ENCODE results near the gene PRPF6. TPM values are rescaled to one million over a fixed set of nuclear protein-coding genes. Genes with fewer than 3 reads are reported as not detected.

Gene PRPF6
- total and polyA plus RNA-seq, 2 donors (not counting 3 experiments of a cell fraction or from before 2014, with no cell fraction given), result 35.3 to 67.4 TPM

DNA sequence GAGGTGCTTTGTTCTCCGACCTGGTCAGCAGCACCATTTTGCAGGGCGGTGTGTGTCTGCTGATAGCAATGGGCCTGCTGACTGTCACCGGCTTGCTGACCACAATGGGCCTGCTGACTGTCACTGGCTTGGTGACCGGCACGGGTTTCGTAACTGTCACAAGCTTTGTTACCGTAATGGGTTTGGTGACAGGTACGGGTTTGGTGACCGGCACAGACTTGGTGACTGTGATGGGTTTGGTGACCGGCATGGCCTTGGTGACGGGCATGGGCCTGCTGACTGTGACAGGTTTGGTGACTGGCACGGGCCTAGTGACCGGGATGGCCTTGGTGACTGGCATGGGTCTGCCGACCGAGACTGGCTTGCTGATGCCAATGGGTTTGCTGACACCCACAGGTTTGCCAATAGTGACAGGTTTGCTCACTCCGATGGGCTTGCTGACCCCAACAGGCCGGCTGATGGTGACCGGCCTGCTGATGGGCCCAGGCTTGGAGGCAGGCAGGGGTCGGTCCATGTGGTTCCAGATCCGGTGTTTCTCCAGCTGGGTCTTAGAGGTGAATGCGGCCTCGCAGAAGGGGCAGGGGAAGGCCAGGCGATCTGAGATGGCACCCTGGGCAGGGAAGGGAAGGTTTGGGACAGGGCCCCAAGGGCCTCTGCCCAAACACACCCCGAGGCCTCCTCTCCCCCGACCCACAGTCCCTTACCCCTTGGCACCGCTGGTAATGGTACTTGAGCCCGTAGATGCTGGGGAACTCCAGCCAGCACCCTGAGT lies 14.6 kb upstream of the PRPF6 start:
- intact Hi-C loops (cut with micrococcal nuclease) (no loop called here), dilution Hi-C loops (cut with MboI; ENCODE audit: extremely low pct_ligation_motif_present, low sequenced_read_pairs) (no loop called here)
- Histone ChIP-seq H4K20me1 (replicated peaks; ENCODE audit: control insufficient read depth, extremely low read depth, insufficient read depth, low read length) (no peaks in the 10 kb centered on the region), H2AFZ (ENCODE audit: low read depth, low read length) (no peak overlapping the region), H3K4me3 (replicated peaks in 1 of 3; ENCODE audit: insufficient read depth in 1 of 3, low read depth in 1 of 3, low read length in 3 of 3) (no peak overlapping the region), H3K4me1 (ENCODE audit: control insufficient read depth, extremely low read depth, insufficient read depth, low read length) (peaks cover 9% of the 10 kb centered on the region), H3K9me1 (replicated peaks; ENCODE audit: control insufficient read depth, extremely low read depth, insufficient read depth, low read length) (no peaks in the 10 kb centered on the region), H3K9me3 (replicated peaks; ENCODE audit: control insufficient read depth, insufficient read depth, low read length) (no peaks in the 10 kb centered on the region), H3K27ac (ENCODE audit: insufficient read depth, low read depth, low read length) (no peak overlapping the region), H3K27me3 (ENCODE audit: control insufficient read depth in 2 of 2, insufficient read depth in 2 of 2, low read length in 2 of 2) (no peaks in the 10 kb centered on the region), H3K79me2 (ENCODE audit: control insufficient read depth, insufficient read depth, low read length) (peaks cover 7% of the 10 kb centered on the region), H3K4me2 (ENCODE audit: insufficient read depth, low read length) (no peak overlapping the region), H3K36me3 (ENCODE audit: control insufficient read depth in 2 of 2, extremely low read depth in 1 of 2, insufficient read depth in 2 of 2, low read length in 2 of 2) (peaks cover 12 to 43% of the 10 kb centered on the region in 2 experiments), H3K9ac (replicated peaks; ENCODE audit: extremely low read depth, insufficient read depth, low read length) (no peak overlapping the region)
- BruUV-seq (replicated peaks), result no TSS peak
- DNase-seq (ENCODE audit: low read depth, low spot score) (no peak), FAIRE-seq (no peak)
- TF ChIP-seq, protein P1, sequence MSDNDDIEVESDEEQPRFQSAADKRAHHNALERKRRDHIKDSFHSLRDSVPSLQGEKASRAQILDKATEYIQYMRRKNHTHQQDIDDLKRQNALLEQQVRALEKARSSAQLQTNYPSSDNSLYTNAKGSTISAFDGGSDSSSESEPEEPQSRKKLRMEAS (IDR thresholded peaks at IDR 0.05; ENCODE audit: insufficient read depth, insufficient read length), result no peak
- no peak for TF ChIP-seq POLR2AphosphoS5 (IDR thresholded peaks at IDR 0.05; ENCODE audit: insufficient read depth, low read depth, low read length)
- no peak for TF ChIP-seq MYC (IDR thresholded peaks at IDR 0.05; ENCODE audit: low read depth, low read length)
- TF ChIP-seq FOS (IDR thresholded peaks at IDR 0.05; ENCODE audit: borderline replicate concordance, insufficient read depth, low read length), result no peak
- TF ChIP-seq EZH2 (IDR thresholded peaks at IDR 0.05; ENCODE audit: borderline replicate concordance, low read depth, low read length, severe bottlenecking), result no peak
- no peak for TF ChIP-seq JUN (IDR thresholded peaks at IDR 0.05; ENCODE audit: borderline replicate concordance, insufficient read depth, insufficient read length, low read depth)
- no peak for TF ChIP-seq POLR2A (IDR thresholded peaks at IDR 0.05; ENCODE audit: low read depth, low read length)
- TF ChIP-seq, protein P2, sequence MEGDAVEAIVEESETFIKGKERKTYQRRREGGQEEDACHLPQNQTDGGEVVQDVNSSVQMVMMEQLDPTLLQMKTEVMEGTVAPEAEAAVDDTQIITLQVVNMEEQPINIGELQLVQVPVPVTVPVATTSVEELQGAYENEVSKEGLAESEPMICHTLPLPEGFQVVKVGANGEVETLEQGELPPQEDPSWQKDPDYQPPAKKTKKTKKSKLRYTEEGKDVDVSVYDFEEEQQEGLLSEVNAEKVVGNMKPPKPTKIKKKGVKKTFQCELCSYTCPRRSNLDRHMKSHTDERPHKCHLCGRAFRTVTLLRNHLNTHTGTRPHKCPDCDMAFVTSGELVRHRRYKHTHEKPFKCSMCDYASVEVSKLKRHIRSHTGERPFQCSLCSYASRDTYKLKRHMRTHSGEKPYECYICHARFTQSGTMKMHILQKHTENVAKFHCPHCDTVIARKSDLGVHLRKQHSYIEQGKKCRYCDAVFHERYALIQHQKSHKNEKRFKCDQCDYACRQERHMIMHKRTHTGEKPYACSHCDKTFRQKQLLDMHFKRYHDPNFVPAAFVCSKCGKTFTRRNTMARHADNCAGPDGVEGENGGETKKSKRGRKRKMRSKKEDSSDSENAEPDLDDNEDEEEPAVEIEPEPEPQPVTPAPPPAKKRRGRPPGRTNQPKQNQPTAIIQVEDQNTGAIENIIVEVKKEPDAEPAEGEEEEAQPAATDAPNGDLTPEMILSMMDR (IDR thresholded peaks at IDR 0.05; ENCODE audit: extremely low read depth in 1 of 2, insufficient read depth in 1 of 2, low read depth in 1 of 2, low read length in 2 of 2), result no peak
- TF ChIP-seq GATA2 (IDR thresholded peaks at IDR 0.05; ENCODE audit: insufficient read depth, insufficient read length, low read depth, low read length), result no peak
- ChIA-PET CTCF (no interaction called here), POLR2A (no interaction called here)
